IPS-18c (cell line): Measurements from ENCODE around the gene RINL.
A peak's percentile ranks its signal among the peaks of the same experiment; 100 is the strongest.
"Not testable (repeated sequence)": the region's sequence is repeated elsewhere in the genome, so short reads cannot be mapped to it uniquely, and the experiment has no call there.

ENCODE experiments used
- H3K4me3 ChIP-seq: 2 replicates; pipeline ENCODE4 v1.7.0; 2013; ENCODE audit warnings: low read depth, mild to moderate bottlenecking, low read length, moderate library complexity; ENCODE audit not compliant: insufficient read depth
- H3K9me3 ChIP-seq: one replicate; pipeline ENCODE4 v1.6.1; 2013; ENCODE audit warnings: mild to moderate bottlenecking, low read length, moderate library complexity; ENCODE audit not compliant: control insufficient read depth, insufficient read depth

RINL gene

GRCh38 chr19:38888876-38889275 is 10.8 kb upstream of the RINL start:
- H3K4me3 ChIP-seq: no peak overlapping the region
- peaks cover 2% of the 10 kb centered on the region for H3K9me3 ChIP-seq

GRCh38 chr19:38884691-38885090 is 6.6 kb upstream of the RINL start:
- H3K9me3 ChIP-seq, H3K4me3 ChIP-seq: not testable (repeated sequence)

- H3K4me3 ChIP-seq: no peak overlapping the region
Measured at GRCh38 chr19:38883286-38883685, 5.2 kb upstream of the RINL start.

GRCh38 chr19:38880882-38881609 is 3.0 kb upstream of the RINL start:
- Histone ChIP-seq H3K9me3 (no peaks in the 10 kb centered on the region), H3K4me3 (no peak overlapping the region)

More at GRCh38 chr19:38883286-38883685, 5.2 kb upstream of the RINL start:
- no peaks in the 10 kb centered on the region for H3K9me3 ChIP-seq

GRCh38 chr19:38880076-38880881 is 2.2 kb upstream of the RINL start:
- Histone ChIP-seq H3K9me3 (no peaks in the 10 kb centered on the region), H3K4me3 (no peak overlapping the region)

GRCh38 chr19:38879400-38879751 is 1.3 kb upstream of the RINL start:
- Histone ChIP-seq H3K9me3 (no peaks in the 10 kb centered on the region), H3K4me3 (no peak overlapping the region)

- H3K4me3 ChIP-seq: no peak overlapping the region
- no peaks in the 10 kb centered on the region for H3K9me3 ChIP-seq
Measured at GRCh38 chr19:38878575-38879399, 712 bp upstream of the RINL start.

GRCh38 chr19:38875656-38876395 is 2.2 kb downstream of the RINL start:
- H3K4me3 ChIP-seq: no peak overlapping the region

GRCh38 chr19:38873400-38873799 is 4.7 kb downstream of the RINL start:
- H3K4me3 ChIP-seq, H3K9me3 ChIP-seq: not testable (repeated sequence)

More at GRCh38 chr19:38875656-38876395, 2.2 kb downstream of the RINL start:
- H3K9me3 ChIP-seq: no peaks in the 10 kb centered on the region

GRCh38 chr19:38870612-38871011 is 7.5 kb downstream of the RINL start:
- H3K9me3 ChIP-seq: no peaks in the 10 kb centered on the region
- H3K4me3 ChIP-seq: no peak overlapping the region

- Histone ChIP-seq H3K4me3 (peak overlapping the region; percentile 58), H3K9me3 (no peaks in the 10 kb centered on the region)
Measured at GRCh38 chr19:38869836-38870607, 8.1 kb downstream of the RINL start.

- Histone ChIP-seq H3K4me3 (peak overlapping the region; percentile 58), H3K9me3 (no peaks in the 10 kb centered on the region)
Measured at GRCh38 chr19:38869160-38869835, 8.8 kb downstream of the RINL start.

- H3K4me3 ChIP-seq: no peak overlapping the region
Measured at GRCh38 chr19:38868551-38868950, 9.5 kb downstream of the RINL start.

GRCh38 chr19:38867171-38867780 is 10.8 kb downstream of the RINL start:
- H3K9me3 ChIP-seq: no peaks in the 10 kb centered on the region

More at GRCh38 chr19:38868551-38868950, 9.5 kb downstream of the RINL start:
- H3K9me3 ChIP-seq: no peaks in the 10 kb centered on the region

GRCh38 chr19:38862321-38863059 is 15.6 kb downstream of the RINL start:
- Histone ChIP-seq H3K4me3 (no peak overlapping the region), H3K9me3 (no peaks in the 10 kb centered on the region)

More at GRCh38 chr19:38867171-38867780, 10.8 kb downstream of the RINL start:
- H3K4me3 ChIP-seq: no peak overlapping the region
